Fibroblast of upper back skin (primary cell): ENCODE data around the gene SMG9.

Source experiments
- DNase-seq: peaks from one replicate; pipeline ENCODE4 v3.0.0-alpha.2; 2013

SMG9 gene

DNA sequence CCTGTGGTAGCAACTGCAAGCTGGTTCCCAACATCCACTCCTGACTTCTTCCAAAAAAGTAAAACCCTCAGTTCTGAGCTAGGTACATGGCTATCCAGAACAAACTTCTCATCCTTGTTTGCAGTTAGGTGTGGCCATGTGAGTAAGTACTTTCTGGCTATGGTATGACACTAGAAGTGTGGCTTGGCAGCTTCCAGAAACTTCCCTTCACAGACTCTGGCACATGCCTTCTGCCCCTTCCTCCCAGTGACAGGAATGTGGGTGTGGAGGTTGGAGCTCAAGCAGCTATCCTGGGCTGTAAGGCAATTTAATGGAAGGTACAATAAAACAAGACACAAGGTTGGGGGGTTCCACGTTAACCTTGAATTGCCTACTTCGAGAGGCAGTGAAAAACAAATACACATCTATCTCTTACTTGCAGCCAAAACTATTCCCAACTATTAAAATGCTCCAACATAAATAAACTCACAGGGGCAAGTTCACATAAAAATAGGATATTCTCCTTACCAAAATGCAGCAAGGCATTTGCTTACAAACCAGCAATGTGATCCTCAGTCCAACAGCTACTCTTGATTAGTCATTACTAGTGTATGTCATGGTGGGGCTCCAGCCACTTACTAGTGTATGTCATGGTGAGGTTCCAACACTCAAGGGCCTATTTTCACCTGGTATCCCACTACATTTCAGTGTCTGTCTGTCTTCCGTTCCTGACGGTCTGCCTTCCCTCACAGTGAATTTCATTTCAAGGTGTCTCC is 3.1 kb downstream of the SMG9 start:
- DNase-seq, result no peak

- no peak for DNase-seq
These were observed 4.9 kb downstream of the SMG9 start for GRCh38 chr19:43749898-43750297.

- DNase-seq, result no peak
These were observed 5.6 kb downstream of the SMG9 start for GRCh38 chr19:43749152-43749551.

DNA sequence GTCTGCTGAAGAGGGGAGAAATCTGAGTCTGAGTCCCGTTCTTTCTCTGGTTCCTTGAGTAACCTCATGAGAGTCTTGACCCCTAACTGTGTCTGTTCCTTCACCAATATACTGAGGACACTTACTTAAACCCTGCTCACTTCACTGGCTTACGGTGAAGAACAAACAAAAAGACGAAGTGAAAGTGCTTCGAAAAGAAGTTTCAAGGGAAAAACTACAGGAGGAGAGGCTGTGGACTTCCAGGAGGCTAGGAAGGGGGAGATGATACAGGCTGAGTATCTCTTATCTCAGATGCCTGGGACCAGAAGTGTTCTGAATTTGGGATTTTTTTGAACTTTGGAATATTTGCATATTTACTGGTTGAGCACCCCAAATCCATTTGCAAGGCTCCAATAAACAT is 6.1 kb downstream of the SMG9 start:
- no peak for DNase-seq

- DNase-seq, result no peak
These were observed 6.6 kb downstream of the SMG9 start for GRCh38 chr19:43748205-43748594.

- DNase-seq, result no peak
These were observed 7.1 kb downstream of the SMG9 start for GRCh38 chr19:43747557-43748204.

DNA sequence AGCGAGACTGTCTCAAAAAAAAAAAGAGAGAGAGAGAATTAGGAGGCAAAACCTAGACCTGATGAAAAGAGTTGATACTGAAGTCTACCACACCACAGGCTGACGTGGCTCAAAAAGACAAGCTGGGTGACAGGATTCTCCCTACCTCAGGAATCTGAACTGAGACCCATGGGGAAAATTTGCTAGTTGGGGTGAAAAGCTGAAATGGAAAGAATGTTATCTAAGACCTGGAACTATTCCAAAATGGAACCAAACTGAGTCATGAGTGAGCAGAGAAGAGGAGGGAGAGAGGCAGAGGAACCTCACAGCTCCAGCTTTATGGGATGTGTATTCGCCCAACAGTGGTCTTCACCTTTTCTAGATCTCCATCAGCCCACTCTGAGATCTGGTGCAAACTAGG is 11.7 kb downstream of the SMG9 start:
- DNase-seq, result peak; percentile 84

DNA sequence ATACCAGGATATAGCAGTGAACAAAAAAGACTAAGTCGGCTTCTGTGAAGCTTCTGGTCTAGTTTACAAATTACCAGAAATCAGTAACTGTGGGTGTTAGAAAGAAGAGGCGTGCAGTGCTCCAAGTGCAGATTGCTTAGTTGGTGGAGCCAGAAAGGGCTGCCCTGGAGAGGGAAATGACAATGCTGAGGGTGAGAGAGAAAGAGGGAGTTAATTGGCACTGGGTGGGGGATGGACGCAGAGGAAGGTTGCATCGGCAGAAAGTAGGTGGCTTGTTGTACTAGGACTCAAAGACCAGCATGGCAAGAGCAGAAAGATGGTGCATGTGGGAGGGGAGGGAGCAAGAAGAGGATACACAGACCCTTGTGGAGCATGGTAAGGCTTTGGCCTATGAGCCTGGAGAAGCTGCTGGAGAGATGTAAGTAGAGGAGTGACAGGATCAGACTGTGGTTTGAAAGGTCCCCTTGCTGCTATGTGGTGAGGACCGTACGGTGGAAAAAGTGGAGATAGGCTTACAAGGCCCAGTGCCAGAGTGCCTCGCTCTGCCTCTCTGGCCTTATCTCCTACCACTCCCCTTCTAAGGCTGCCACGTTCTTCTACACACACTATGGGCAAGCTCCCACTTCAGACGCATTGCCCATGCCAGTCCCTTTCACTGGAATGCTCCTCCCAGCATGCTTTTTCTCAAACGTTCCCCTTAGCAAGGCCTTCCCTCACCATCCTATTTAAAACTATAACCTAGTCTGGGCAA is 13.5 kb downstream of the SMG9 start:
- DNase-seq, result no peak

- no peak for DNase-seq
These were observed 15.1 kb downstream of the SMG9 start for GRCh38 chr19:43739439-43740235.

GRCh38 chr19:43738780-43739211 is 16.0 kb downstream of the SMG9 start:
- no peak for DNase-seq

- DNase-seq, result peak; percentile 20
These were observed 18.8 kb downstream of the SMG9 start for GRCh38 chr19:43735957-43736356.

DNA sequence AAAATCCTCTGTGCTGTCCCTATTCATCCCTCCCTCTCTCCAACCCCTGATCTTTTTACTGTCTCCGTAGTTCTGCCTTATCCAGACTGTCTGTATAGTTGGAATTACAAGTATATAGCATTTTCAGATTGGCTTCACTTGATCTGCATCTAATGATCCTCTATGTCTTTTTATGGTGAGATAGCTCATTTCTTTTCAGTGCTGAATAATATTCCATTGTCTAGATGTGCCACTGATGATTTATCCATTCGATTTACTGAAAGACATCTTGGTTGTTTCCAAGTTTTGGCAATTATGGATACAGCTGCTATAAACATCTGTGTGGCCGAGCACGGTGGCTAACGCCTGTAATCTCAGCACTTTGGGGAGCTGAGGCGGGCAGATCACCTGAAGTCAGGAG is 19.7 kb downstream of the SMG9 start:
- no peak for DNase-seq

DNA sequence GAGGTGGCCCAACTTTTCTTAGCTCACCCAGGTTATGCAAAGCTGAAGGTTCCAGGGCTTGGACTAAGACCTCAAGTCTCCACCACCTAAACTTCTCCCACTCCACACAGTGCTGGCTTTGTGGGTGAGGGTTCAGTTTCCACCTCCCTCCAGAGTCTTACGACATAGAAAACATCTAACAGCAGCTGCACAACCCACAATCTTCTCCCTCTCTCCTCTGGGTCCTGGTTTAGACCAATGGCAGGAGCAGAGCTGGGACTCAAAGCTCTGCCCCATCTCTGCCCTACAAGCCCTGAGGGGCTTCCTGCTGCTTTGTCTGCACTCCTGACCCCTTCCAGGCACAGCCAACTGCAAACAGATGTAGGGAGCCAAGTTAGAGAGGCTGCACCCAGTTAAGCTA is 22.9 kb downstream of the SMG9 start:
- no peak for DNase-seq

DNA sequence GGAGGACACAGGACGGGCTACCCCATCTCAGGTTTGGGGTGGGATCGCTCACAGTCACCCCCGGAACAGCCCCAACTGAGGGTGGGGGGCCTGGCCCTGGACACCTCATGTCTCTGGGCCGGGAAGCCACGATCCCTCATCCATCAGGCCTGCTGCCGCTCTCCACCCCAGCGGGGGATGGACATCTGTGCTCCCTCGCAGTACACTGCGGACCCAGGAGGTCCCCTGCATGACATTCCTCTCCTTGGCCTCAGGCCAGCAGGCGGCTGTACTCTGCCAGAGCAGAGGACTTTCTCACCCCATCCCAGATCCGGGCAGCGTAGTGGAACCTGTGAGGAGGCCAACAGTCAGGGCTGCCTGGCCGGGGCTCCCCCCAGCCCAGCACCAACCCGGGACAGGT is 23.4 kb downstream of the SMG9 start:
- no peak for DNase-seq

DNA sequence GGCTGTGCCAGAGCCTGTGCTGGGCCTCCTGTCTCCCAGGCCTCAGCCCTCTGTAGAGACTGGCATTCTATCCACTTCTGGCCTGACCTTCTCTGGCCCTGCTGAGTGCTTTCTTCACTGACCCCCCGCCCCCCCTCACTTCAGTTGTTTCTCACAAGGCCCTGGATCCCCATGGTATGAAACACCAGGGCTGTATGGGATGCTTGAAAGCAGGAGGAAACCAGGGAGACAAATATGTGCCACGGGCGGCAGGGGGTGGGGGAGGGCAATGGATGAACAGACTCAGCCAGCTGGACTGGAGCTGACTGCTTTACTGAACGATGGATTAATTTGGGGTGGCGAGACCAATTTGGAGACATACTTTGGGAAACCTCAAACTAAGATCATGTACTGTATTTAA is 24.8 kb downstream of the SMG9 start:
- peak; percentile 24 for DNase-seq

DNA sequence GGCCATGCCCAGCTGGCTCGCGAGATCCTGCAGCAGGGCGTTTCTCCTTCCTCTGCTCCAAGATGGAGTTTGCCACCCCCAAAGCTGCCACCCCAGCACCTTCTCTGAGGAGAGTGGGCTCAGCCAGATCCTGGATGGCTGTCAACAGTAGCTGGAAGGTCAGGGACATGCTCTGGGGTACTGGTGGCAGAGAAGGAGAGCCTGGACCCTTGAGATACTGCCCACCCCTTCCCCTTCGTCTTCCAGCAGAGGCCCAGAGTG is 27.2 kb downstream of the SMG9 start:
- DNase-seq, result no peak

DNA sequence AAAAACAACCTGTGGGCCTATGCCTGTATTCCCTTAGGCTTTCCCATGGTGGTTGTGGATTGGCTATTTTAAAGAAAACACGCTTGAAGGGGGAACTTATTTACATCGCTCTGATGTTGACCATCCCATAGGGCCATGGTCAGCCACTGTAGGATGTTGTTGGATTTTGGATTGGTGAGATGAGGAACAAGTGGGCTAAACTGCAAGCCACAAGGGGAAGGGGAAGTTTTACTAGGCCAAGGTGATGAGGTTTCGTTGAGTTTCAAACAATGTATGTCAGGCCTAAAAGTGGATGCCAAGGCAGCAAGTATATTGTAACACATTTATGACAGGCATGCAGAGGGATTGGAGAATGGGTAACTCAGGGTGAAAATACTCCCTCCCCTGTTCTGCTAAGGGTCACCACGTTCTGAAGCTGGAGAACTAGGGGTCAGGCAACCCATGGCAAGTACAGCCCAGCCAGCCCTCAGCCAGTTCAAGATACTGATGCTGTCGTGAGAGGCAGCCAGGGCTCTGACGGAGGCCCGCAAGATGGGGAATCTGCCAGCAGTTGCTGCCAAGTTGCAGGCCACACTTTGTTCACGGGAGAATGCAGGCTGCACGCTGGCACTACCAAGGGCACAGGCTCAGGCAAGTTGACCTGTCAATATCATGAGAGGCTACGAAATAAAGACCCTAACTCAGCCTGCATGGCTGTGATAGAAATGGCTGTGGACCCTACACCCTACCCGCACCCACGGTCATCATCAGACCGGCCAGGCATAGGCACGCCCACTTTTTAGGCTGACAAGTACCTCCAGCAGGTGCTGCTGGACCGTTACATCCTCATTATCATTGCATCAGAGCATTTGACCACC is 27.8 kb downstream of the SMG9 start:
- DNase-seq, result no peak

GRCh38 chr19:43725468-43725867 is 29.3 kb downstream of the SMG9 start:
- DNase-seq, result no peak

GRCh38 chr19:43724896-43725295 is 29.9 kb downstream of the SMG9 start:
- no peak for DNase-seq

GRCh38 chr19:43723588-43723987 is 31.2 kb downstream of the SMG9 start:
- no peak for DNase-seq

GRCh38 chr19:43721469-43722048 is 33.2 kb downstream of the SMG9 start:
- no peak for DNase-seq

DNA sequence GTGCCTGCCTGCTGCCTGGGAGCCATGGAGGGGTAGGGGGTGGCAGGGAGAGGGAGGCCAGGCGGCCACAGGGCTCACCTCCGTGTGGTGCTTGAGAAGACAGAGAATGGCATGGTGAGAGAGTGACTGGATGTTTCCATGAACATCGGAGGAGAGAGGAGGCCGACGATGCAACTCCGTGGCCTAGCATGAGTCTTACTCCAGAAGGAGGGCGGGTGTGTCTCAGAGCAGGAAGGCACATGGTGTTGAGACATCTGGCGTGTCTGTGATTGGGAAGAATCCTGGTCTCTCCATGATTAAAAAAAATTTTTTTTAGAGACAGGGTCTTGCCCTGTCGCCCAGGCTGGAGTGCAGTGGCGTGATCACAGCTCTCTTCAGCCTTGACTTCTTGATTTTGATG is 33.8 kb downstream of the SMG9 start:
- no peak for DNase-seq
